ENCODE data around the gene EFHD1.

EFHD1 gene

DNA sequence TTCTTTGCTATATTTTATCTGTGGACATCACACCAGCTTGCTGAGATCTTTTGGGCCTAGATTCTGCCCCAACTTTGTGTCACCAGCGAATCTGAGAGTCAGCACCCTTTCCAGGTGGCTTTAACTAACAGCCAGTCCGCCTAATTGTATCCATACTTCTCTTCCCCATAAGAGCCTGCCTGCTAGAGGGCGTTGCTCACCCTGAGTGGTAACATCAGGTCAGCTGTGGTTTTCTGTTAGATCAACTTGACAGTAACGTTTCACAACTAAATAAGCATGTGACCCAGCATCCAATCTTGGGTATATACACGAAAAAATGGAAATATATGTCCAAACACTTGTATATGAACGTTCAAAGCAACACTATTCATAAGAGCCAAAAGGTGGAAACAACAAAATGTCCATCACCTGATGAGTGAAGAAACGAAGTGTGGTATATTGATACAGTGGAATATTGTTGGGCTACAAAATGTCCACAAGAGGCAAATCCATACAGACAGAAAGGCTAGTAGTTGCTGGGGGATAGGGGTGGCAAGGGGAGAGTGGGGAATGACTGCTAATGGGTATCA is 24.9 kb downstream of the EFHD1 start:
- in situ Hi-C loops (cut with MboI; ENCODE audit: low sequenced_read_pairs, unreplicated experiment), result no loop called here
- DNase-seq (ENCODE audit: low spot score), result no peak
- TF ChIP-seq, protein P1, sequence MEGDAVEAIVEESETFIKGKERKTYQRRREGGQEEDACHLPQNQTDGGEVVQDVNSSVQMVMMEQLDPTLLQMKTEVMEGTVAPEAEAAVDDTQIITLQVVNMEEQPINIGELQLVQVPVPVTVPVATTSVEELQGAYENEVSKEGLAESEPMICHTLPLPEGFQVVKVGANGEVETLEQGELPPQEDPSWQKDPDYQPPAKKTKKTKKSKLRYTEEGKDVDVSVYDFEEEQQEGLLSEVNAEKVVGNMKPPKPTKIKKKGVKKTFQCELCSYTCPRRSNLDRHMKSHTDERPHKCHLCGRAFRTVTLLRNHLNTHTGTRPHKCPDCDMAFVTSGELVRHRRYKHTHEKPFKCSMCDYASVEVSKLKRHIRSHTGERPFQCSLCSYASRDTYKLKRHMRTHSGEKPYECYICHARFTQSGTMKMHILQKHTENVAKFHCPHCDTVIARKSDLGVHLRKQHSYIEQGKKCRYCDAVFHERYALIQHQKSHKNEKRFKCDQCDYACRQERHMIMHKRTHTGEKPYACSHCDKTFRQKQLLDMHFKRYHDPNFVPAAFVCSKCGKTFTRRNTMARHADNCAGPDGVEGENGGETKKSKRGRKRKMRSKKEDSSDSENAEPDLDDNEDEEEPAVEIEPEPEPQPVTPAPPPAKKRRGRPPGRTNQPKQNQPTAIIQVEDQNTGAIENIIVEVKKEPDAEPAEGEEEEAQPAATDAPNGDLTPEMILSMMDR (IDR thresholded peaks at IDR 0.05; ENCODE audit: borderline replicate concordance, control extremely low read depth, extremely low read depth, insufficient read depth, missing control alignments), result no peak

DNA sequence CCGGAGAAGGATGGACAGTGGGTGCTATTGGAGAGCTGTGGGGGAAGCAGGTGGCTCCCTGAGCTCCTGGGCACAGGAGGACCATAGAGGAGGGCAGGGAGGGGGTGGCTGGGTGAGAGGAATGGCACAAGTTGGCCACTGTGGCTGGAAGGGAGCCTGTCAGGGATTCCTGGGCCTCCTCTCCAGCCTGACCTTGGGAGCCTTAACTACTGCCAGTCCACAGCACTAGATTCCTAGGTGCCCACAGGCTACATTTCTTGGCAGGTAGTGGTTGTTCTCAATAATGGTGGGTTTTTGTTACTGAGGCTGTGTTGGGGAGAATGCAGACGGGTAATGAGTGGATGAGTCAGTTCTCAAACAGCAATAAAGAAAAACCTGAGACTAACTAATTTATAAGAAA is 26.0 kb downstream of the EFHD1 start:
- TF ChIP-seq, protein P1 (IDR thresholded peaks at IDR 0.05; ENCODE audit: borderline replicate concordance, control extremely low read depth, extremely low read depth, insufficient read depth, missing control alignments), result no peak
- no peak for DNase-seq (ENCODE audit: low spot score)
- in situ Hi-C loops (cut with MboI; ENCODE audit: low sequenced_read_pairs, unreplicated experiment), result no loop called here

DNA sequence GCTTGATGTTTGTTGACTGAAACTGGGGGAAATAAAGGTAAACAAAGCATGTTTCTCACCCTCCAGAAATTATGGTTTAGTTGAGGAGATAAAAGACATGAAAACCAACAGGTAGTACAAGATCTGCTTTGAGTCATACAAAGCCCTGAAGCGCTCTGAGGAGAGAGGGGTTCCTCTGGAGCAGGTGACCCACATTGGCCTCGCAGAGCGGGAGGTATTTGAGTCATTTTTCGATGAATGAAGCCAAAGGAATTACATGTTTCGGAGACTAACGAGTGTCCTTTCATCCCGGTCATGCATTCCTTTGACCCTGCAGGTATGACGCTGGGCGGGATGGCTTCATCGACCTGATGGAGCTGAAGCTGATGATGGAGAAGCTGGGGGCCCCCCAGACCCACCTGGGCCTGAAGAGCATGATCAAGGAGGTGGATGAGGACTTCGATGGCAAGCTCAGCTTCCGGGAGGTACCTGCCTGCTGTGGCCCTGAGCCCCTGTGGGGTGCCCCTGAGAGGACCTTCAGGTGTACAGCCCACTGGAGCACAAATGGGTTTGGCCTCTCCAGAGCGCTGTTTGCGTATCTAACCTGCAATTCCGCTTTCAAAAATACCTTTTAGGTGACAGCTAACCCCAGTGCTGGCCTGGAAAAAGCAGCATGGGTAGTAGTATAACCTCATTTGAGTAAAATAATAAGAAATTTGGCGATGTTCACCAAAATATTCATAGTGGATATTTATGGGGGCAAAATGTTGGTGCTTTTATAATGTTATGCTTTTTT is 29.3 kb downstream of the EFHD1 start:
- TF ChIP-seq, protein P1 (IDR thresholded peaks at IDR 0.05; ENCODE audit: borderline replicate concordance, control extremely low read depth, extremely low read depth, insufficient read depth, missing control alignments), result no peak
- in situ Hi-C loops (cut with MboI; ENCODE audit: low sequenced_read_pairs, unreplicated experiment), result no loop called here
- no peak for DNase-seq (ENCODE audit: low spot score)

DNA sequence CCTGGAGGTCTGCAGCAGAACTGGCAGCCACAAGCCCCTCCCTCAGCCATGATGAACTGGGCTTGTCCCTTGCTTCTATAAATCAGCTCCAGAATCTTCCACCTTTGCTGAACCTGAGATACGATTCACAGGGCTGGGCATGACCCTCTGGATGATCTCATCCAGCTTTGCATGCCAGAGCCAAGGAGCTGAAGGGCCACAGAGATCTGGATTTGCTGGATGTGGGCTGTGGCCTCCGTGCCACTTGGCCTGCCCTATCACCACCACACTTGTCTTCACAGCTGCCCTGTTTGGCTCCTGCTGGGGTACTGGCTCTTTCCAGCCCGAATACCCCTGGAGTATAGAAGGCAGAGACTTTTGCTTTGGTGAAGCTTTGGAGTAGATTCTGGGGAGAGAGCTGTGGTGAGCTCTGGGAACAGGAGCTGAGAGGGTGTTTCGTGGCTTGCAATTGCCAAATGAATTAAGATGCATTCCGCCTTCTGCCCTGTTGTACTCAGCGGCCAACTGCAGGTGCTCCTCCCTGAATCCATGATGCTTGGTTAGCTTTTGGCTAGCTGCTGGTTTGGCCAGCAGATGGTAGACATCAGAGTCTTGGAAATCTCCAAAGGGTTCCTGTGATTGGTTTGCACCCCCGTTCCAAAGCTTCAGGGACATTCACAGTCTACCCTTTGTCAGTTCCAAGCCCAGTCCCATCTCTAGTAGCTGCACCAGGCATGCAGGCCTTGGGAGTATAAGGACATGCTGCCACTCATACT is 32.8 kb downstream of the EFHD1 start:
- DNase-seq (ENCODE audit: low spot score), result peak; percentile 4
- TF ChIP-seq, protein P1 (IDR thresholded peaks at IDR 0.05; ENCODE audit: borderline replicate concordance, control extremely low read depth, extremely low read depth, insufficient read depth, missing control alignments), result no peak
- in situ Hi-C loops (cut with MboI; ENCODE audit: low sequenced_read_pairs, unreplicated experiment), result no loop called here

DNA sequence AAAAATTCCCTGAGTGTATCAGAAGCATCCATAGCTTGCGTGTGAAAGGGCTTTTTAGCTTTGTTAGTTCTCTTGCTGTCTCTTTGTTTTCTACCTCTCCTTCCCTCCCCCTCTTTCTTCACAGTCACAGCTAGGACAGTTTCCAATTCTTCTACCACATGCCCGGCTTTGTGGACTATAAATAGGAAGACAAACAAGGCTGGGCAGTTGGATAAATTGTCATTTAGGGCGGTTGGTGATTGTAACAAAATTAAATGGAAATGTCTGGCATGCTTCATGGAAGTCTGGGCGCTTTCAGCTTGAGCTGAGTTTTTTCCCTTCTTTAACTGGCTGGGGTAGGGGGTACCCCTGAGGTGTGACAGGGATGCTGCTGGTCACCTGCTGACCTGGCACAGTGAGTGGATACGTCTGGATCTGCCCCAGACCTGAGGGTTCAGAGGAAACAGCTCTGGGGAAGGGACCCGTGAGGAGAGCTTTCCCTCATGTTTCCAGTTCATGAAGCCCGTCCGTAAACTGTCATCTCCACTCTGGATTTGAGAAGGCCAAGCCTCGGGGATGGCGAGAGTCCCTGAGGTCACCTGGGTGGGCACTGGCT is 34.7 kb downstream of the EFHD1 start:
- in situ Hi-C loops (cut with MboI; ENCODE audit: low sequenced_read_pairs, unreplicated experiment), result no loop called here
- DNase-seq (ENCODE audit: low spot score), result no peak
- TF ChIP-seq, protein P1 (IDR thresholded peaks at IDR 0.05; ENCODE audit: borderline replicate concordance, control extremely low read depth, extremely low read depth, insufficient read depth, missing control alignments), result no peak

DNA sequence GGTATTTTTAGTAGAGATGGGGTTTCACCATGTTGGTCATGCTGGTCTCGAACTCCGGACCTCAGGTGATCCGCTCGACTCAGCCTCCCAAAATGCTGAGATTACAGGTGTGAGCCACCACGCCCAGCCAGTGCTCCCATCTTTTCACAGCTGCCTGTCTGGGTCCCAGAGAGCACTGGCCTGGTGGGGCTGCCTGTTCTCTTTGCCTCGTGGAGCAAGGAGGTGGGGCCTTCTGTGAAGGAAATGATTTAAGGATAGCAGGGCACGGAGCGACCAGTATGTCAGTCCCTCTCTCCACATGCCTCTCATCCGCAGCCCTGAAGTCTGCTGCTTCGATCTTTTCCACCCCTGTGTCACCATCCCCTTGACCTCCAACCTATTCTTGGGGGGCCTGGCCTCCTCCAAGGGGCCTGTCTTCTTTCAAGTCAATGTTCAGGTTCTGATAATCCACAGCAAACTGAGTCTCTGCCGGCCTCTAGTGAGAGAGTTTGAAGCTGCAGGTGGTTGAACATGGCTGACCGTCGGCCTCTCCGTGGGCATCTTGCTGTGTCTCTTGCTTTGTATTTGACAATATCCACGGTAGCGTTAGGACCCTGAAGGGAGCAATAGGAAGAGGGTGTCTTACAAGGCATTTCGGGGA is 35.5 kb downstream of the EFHD1 start:
- TF ChIP-seq, protein P1 (IDR thresholded peaks at IDR 0.05; ENCODE audit: borderline replicate concordance, control extremely low read depth, extremely low read depth, insufficient read depth, missing control alignments), result no peak
- in situ Hi-C loops (cut with MboI; ENCODE audit: low sequenced_read_pairs, unreplicated experiment), result no loop called here
- DNase-seq (ENCODE audit: low spot score), result no peak
